ENCODE results near the gene INPP5A.
"Not testable (repeated sequence)": the region's sequence is repeated elsewhere in the genome, so short reads cannot be mapped to it uniquely, and the experiment has no call there.

Gene INPP5A

DNA sequence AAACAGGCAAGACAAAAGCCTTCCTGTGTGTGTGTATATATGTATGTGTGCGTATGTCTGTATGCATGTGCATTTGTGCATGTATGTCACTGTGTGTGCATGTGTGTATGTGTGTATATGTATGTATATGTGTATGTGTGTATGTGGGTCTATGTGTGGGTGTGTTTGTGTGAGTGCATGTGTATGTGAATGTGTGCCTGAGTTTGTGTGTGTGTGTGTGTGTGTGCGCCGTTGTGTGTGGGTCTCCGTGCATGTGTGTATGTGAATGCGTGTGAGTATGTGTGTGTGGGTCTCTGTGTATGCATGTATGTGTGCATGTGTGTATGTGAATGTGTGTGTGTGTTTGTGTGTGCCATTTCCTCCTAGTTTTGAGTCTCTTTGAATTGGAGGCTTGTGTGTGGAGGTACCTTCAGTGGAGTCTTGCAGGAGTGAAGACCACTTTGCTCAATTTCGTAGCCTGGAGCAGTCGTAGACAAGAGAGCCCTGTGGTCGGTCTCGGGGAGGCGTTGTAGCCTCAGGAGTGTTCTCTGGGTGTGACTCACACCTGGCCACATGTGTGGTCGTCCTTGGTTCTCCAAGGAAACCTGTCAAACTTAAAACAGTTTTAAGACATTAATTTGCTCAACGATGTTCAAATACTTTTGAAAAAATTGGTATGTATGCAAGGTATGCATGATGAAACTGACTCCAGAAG lies 28.1 kb downstream of the INPP5A start:
- DNase-seq, result no peak

DNA sequence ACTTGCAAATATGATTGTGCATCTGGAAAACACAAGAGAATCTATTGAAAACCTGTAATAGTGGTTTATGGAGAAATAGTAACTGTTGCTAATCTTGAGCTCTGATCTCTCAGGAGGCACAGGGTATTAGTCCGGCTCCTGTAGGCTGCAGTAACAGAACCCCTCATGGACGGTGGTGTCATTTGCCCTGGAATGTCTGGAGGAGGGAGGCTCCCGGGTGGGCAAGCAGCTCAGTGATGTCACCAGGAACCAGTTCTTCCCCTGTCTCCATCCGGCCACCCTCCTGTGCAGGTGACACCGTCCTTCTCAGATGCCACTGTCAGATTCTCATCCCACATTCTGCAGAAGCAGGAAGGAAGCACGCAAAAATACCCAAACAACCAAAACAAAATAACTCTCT lies 29.3 kb downstream of the INPP5A start:
- no peak for DNase-seq

DNA sequence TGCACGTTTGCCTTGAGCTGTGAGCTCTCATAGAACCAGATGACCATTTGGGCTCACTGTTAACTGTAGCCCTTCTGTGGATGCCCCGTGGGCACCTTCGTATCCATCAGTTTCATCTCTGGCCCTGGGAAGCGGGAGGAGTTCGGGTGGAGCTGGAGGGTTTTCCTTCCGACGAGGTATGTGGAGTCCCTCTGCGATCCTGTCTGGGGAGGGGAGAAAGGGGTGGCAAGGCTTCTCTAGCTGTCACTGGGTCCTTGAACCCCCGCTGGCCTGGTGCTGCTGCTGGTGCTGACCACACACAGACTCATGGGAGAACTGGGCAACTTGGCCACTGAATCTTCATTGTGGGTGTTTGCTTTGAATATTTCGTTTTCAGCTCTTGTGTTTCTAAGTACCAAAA lies 32.7 kb downstream of the INPP5A start:
- no peak for DNase-seq

DNA sequence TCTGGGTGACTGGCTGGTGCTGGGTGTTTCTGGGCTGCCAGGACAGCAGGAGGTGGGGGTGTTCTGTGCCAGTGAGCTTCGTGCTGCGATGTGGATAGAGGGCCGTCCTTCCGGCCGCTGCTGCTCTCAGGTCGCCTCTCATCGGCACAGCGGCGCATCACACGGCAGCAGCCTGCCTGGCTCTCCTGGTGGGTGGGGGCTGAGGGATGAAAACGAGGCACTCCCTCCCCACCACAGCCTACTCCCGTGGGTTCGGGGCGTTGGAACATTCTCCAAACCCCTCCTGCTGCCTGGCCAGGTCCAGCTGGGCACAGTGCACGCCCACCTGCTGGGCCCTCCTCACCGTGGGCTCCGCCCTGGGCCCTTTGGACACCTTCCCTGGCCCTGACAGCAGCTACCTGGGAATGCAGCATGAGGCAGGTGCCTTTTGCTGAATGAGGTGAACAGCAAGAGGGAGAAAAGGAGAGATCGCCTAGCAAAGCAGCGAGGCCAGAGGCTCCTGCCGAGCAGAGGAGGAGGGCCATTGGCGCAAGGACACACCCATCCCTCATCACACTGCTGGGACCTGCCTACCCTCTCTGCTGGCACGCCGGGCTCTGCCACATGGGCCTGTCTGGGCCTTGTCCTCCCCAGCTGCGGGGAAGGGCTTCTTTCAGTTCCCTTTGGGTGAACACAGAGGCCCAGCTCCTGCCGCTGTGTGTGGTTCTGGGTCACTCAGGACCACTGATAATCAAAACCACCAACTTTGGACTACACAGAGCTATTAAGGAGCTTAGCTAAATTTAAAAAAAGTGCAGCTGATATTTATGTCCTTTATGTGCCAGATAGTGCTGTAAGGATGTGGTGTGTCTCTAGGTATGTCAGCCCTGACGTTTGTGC lies 33.4 kb downstream of the INPP5A start:
- no peak for DNase-seq

DNA sequence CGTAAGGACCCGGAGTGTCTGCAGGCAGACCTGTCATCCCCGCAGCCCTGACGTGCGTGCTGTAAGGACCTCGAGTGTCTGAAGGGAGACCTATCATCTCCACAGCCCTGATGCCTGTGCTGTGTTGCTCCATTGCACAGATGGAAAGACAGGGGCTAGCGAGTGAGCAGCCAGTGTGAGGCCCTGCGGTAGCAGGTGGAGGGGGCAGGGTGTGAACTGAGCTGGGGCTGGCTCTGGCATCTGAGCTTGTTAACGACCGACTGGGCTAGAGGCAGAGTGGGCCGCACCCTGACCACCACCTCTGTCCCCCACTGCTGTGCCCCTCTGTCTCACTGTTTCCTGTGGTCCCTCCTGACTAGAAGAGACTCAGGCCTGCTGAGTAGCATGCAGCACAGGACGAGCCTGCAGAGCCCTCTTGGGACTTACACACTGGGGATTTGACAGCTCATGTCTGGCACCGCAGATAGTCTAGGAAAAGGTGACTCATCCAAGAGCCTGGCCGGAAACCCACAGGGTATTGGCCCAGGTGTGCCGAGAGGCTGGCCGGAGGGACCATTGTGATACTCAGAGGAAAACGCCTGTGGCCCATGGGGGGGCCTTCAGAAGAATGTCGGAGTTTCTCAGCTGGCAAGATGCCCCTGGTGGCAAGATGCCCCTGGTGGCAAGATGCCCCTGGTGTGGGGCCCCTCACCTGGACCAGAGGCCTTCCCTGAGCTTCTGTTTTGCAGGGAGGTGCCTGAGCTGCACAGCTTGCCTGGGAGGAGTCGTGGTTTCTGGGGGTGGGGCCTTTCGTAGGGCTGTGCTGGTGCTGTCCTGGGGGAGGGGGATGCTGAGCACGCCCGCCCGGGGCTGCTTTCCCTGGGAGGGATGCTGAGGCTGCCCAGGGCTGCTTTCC lies 34.3 kb downstream of the INPP5A start:
- DNase-seq, result peak; percentile 83

DNA sequence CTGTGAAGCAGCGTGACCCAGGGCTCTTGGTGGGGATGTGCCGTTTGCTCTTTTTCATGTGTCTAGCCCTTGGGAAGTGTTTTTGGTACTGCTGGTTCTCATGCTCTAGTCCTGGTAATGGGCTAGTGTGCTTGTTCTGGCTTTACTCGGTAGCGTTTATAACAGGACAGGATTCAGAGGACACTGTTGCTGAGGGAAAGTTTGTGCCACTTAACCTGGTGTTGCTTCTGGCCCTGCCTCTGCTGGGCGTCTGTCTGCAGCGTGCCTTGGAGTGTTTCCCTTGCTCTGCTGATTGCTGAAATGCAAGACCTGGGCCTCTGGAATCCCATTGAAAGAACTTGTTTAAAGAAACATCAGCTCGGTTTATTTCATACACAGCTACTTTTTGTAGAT lies 35.0 kb downstream of the INPP5A start:
- no peak for DNase-seq

DNA sequence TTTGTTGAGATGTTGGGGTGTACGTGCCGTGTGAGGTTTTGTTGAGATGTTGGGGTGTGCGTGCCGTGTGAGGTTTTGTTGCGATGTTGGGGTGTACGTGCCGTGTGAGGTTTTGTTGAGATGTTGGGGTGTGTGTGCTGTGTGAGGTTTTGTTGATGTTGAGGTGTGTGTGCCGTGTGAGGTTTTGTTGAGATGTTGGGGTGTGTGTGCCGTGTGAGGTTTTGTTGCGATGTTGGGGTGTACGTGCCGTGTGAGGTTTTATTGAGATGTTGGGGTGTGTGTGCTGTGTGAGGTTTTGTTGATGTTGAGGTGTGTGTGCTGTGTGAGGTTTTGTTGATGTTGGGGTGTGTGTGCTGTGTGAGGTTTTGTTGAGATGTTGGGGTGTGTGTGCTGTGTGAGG lies 35.4 kb downstream of the INPP5A start:
- DNase-seq, result not testable (repeated sequence)

DNA sequence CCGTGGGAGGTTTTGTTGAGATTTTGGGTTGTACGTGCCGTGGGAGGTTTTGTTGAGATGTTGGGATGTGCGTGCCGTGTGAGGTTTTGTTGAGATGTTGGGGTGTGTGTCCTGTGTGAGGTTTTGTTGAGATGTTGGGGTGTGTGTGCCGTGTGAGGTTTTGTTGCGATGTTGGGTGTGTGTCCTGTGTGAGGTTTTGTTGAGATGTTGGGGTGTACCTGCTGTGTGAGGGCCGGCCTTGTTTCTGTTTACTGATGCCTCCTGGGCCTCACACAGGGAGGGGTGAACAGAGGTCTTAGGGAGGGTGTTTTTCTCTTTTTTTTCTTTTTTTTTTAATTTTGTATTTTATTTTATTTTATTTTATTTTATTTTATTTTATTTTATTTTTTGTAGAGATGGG lies 36.7 kb downstream of the INPP5A start:
- DNase-seq, result no peak

DNA sequence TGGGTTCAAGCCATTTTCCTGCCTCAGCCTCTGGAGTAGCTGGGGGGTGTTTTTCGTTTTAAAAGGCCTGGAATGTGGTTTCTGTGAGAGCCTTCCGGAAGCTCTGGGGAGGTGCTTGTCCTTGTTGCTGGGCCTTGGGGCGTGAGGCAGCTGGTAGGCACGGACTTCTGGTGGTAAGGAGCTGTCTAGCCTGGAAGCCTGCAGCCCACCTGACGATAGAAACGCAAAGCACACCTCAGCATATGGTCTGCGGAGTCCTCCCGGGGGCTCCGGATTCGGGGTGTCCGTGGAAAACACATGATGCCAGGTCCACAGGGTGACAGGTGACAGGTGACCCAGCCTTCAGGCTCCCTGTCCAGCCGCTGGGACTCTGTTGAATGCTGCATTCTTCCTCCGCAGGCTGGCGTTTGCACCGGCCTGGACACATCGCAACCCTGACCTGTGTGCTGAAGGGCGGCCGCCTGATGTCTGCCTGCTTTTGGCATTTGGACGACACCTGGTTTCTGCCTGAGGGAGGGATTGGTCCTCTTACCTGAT lies 37.3 kb downstream of the INPP5A start:
- peak; percentile 78 for DNase-seq

DNA sequence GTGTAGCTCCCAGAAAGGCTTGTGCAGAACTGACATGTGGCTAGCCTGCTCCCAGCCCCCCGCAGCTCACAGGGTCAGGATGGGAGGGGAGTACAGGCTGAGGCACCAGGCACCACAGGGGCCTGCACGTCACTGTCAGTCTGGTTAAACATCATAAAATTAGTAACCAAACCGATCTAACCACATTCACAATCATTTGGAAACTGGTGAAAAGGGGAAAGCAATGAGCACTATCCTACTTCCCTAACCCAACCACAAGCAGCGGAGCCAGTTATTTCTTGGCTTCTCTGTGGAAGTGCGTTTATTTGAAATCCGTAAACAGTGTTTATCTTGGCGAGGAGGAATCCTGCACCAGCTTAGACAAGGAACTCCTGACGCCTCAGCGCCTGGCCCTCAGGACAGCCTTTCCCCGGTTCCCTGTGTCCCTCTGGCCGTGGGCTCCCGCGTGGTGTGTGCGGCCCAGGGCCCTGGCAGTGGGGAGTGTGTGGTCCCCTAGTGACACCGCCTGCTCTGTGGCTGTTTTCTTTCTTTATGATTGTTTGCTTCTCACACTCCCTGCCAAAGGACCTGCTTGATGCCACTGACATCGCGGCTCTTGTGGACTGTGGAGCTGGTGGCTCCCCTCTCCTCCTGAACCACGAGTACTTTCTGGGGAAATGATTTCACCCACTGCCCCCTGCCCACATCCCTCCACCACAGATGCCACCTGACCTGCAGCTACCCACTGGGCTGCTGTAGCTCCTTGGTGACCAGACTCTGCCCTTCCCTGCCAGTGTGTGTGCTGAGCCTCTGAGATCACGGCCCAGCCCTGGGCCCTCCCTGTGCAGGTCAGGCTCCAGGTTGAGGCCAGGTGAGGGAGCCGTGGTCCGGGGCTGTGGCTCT lies 38.0 kb downstream of the INPP5A start:
- peak; percentile 73 for DNase-seq

DNA sequence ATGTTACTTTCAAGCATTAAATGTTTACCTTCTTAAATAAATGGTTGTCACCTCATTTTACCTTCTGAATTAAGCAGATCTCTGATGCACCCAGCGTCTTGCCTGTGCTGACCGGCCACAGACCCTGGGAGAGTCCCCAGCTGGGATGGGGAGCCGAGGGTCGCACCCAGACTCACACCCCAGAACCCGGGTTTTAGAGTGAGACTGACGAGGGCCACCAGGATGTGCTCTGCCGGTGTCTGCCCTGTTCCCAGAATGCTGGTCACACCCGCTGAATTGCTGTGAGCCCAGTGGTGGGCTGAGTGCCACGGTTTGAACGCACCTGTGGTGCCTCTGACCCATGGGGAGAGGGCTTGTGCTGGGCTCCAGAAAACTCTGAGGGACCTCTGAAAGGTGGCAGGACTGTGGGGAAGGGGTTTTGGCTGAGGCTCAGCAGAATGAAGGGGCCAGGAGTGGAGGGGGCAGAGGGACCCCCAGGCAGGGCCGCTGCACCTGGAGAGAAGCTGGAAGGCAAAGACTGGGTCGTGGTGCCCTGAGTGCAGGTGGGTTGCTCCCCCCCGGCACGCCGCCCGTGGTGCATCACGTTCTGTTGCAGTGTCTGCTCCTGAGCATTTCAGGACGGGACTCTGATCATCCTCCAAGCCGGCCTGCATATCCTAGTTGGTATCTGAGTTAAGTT lies 39.2 kb downstream of the INPP5A start:
- DNase-seq, result no peak

DNA sequence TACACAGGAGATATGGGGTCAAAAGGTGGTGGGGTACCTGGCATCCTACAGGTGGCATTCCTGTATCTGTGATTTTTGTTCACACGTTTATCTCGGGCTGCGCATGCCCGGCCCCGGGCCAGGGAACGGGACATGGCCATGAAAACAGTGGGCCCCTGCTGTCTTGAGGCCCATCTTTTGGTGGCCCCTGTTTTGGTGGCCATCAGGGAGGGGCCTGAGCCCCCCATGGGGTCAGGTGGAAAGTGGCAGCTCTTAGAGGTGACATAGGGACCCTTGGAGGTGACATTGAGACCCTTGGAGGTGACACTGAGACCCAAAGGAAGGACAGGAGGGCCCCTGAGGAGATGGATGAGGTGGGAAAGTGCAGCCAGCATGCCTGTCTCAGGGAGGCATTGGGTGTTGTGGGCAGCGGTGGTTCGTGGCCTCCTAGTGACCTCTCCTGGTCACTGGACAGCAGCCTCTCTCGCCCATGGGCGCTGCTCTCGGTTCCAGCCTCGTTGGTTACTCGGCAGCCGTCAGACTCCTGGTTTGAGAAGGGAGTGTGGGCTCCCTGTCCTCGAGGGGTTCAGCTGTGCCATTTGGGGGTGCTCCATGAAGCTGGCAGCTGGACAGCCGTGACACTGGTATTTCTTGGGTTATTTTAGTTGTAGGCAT lies 39.9 kb downstream of the INPP5A start:
- DNase-seq, result no peak

DNA sequence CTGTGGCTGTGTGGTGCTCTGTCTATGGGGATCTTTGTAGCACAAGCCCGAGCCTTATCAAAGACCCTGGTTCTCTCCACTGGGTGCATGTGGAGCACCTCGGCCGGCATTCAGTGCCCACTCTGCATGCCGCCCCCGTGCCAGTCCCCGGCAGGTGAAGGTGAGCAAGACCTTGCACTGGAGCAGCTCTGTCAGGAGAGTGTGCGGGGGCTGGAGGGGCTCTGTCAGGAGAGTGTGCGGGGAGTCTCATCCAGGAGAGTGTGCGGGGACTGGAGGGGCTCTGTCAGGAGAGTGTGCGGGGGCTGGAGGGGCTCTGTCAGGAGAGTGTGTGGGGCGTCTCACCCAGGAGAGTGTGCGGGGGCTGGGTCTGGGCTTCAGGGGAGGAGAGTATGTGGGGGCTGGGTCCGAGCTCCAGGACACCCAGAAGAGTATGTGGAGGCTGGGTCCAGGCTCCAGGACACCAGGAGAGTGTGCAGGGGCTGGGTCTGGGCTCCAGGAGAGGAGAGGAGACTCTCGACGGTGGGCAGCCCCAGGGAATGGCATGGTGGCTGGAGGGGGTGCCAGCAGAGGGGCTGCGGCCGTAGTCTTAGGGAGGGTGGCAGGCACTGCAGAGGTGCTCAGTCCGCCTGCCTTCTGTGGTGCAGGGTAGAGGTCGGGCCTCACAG lies 40.8 kb downstream of the INPP5A start:
- DNase-seq, result no peak

DNA sequence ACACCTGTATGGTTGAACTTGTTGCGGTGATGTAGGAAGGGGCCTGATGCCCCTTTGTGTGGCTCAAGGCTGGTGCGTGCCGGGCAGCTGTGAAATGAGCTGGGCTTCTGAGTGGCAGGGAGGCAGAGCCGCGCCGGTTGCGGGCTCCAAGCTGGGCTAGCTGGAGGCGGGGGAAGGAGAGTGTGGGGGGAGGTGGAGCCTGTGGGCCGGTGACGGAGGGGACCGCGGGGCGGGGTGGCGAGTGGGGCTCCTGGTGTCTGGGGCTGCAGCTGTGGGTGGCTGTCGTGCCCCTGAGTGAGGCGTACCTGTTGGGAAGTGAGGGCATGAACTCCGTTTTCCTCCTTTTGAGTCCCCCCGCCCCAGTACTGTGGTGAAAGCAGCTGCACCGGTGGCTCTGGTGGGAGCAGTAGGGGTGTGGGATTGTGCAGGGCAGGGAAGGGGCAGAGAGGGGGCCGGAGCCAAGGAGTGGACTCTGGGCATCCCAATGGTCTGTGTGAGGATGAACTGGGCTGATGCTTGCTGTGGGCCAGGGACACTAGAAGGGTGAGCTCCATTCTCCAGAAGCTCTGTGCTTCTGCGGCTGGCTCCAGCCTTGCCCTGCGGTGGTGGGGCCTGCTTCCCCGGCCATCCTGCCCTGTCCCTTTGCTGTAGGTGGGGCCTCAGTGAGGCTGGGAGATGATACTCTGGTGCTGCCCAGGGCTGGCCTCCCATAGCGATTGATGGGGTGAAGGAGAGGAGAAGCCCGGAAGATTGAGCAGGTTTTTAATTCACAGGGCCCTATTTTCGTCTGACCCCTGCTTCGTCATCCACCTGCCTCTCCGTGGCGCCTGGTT lies 41.7 kb downstream of the INPP5A start:
- no peak for DNase-seq

DNA sequence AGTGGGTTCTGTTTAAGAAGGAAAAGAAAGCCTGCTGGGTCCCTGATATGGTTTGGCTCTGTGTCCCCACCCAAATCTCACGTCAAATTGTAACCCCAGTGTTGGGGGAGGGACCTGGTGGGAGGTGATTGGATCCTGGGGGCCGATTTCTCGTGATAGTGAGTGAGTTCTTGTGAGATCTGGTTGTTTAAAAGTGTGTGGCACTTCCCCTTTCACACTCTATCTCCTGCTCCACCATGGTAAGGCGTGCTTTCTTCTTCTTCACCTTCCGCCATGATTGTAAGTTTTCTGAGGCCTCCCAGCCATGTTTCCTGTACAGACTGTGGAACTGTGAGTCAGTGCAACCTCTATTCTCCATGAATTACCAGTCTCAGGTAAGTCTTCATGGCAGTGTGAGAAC lies 42.6 kb downstream of the INPP5A start:
- DNase-seq, result no peak

DNA sequence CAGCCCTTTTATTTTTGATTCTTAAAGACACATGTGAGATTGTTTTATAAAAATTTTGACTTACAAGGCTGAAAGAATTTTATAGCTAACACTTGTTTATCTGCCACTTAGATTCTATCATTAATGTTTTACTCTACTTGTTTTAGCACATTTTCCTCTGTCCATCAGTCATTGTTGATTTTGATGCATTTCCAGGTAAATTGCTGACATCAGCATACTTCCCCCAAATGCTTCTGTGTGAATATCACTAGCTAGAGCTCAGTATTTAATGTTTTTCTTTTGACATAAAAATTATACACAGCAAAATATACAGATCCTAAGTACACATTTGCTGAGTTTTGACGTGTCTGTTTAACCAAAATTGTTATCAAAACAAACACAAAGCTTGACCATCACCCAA lies 43.0 kb downstream of the INPP5A start:
- DNase-seq, result no peak

DNA sequence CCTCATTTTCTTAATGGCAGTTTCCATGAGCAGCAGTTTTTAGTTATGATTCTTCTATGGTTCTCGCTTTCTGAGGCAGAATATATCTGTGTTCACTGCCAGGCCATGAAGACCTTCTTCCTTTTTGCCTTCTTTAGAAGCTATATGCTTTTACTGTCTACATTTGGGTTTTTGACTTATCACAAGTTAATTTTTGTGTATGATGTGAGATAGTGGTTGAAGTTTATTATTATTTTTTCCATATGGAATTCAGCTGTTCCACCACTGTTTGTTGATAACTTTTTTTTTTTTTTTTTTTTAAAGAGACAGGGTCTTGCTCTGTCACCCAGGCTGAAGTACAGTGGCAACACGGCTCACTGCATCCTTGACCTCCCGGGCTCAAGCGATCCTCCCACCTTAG lies 44.5 kb downstream of the INPP5A start:
- no peak for DNase-seq

DNA sequence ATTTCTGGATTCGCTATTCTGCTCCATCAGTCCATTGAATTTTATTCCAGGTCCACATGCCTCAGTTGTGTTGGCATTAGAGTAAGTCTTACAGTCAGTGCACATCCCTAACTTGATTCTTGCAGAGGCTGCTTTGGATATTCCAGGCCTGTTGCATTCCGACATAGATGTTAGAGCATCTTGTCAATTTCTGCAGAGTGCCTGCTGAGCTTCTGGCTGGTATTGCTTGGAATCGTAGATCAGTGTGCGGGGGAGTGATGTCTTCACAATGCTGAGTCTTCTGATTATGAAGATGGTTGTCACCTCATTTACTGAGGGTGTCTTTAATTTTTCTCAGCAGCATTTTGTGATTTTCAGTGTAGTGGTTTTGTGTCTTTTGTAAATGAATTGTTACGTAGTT lies 45.2 kb downstream of the INPP5A start:
- no peak for DNase-seq

DNA sequence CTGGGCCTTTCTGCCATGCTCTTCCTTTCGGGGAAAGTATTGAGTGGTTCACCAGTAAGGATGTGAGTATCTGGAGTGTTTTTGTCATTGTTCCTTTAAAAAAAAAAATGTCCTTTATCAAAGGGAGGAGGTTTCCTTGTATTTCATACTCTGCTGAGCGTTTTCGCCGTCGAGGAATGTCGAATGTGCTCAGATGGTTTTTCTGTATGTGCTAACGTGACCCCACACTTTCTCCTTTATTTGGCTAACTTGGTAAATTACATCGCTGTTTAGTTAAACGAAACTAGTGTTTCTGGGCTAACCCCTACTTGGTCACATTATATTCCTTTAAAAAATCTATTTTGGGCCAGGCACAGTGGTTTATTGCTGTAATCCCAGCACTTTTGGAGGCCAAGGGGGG lies 45.9 kb downstream of the INPP5A start:
- DNase-seq, result no peak
